A549 (cell line): ENCODE results near the gene PTPRN2.

Experiments
- CEBPB ChIP-seq, 2 experiments: fragments of >200 bp in 1 of 2; sonication (Bioruptor Twin) in 1 of 2; formaldehyde crosslinking in 1 of 2; IDR thresholded peaks; 2 replicates each; pipeline ENCODE4 v1.6.1; 2012 to 2016
- CHD2 ChIP-seq: fragments of 150-350 bp; IDR thresholded peaks from 2 replicates; pipeline ENCODE4 v1.6.1; 2014; ENCODE audit warnings: low read length; ENCODE audit not compliant: partially characterized antibody
- CTCF ChIP-seq: fragments of >200 bp; sonication (Bioruptor Twin); formaldehyde crosslinking; IDR thresholded peaks from 3 replicates; pipeline ENCODE4 v1.5.1; 2016
- ESRRA ChIP-seq: fragments of 150-350 bp; IDR thresholded peaks from 2 replicates; pipeline ENCODE4 v1.6.1; 2014; ENCODE audit warnings: mild to moderate bottlenecking, low read length, borderline replicate concordance
- FOSL2 ChIP-seq, 2 experiments: fragments of 450-650 bp in 1 of 2; fragments of >200 bp in 1 of 2; sonication (Bioruptor Twin) in 1 of 2; formaldehyde crosslinking; IDR thresholded peaks; 2 replicates each; pipeline versions ENCODE4 v1.5.0 to v1.6.1; 2016 to 2020; ENCODE audit warnings: mild to moderate bottlenecking in 1 of 2, moderate library complexity in 1 of 2
- HDAC2 ChIP-seq: fragments of 200-600 bp; sonication (generic); IDR thresholded peaks from 2 replicates; pipeline ENCODE4 v1.6.1; 2016
- JUN ChIP-seq, 2 experiments: fragments of >200 bp; sonication (Bioruptor Twin); formaldehyde crosslinking; IDR thresholded peaks; 2 replicates in 1 of 2; 3 replicates in 1 of 2; pipeline ENCODE4 v1.6.1; 2016 to 2017
- NFE2L2 ChIP-seq: fragments of 150-350 bp; conservative IDR thresholded peaks from 2 replicates; pipeline ENCODE4 v1.6.1; 2014; ENCODE audit warnings: low read length
- PBX3 ChIP-seq: IDR thresholded peaks from 2 replicates; pipeline ENCODE4 v1.6.1; 2012
- POLR2A ChIP-seq: IDR thresholded peaks from 2 replicates; pipeline ENCODE4 v1.6.1; 2012; ENCODE audit warnings: mild to moderate bottlenecking, low read length
- RFX5 ChIP-seq: fragments of 450-650 bp; IDR thresholded peaks from 2 replicates; pipeline ENCODE4 v1.7.1; 2014; ENCODE audit warnings: antibody characterized with exemption, mild to moderate bottlenecking, moderate library complexity
- SMC3 ChIP-seq: fragments of >200 bp; sonication (Bioruptor Twin); formaldehyde crosslinking; IDR thresholded peaks from 3 replicates; pipeline ENCODE4 v1.6.1; 2018; ENCODE audit warnings: inconsistent platforms
- TFCP2L1 ChIP-seq: fragments of 250-450 bp; sonication (Bioruptor Pico); IDR thresholded peaks from 2 replicates; pipeline ENCODE4 v1.5.0; 2021; ENCODE audit warnings: mild to moderate bottlenecking
- USF2 ChIP-seq: fragments of 450-650 bp; IDR thresholded peaks from 2 replicates; pipeline ENCODE4 v1.6.1; 2014; ENCODE audit warnings: antibody characterized with exemption

- TF ChIP-seq CTCF (no peak), TFCP2L1 (CRISPR knock-in tag) (no peak), POLR2A (0 out of 2 replicates have a peak, but pooled peaks have one; percentile 7), JUN (IDR thresholded peaks at IDR 0.05) (no peak), PBX3 (no peak), ESRRA (no peak), HDAC2 (no peak), CEBPB (IDR thresholded peaks at IDR 0.05) (no peak), SMC3 (no peak), FOSL2 (IDR thresholded peaks at IDR 0.05) (no peak), FOSL2 (CRISPR knock-in tag; IDR thresholded peaks at IDR 0.05) (no peak), NFE2L2 (no peak), USF2 (no peak), CHD2 (no peak), RFX5 (no peak)
Observed at GRCh38 chr7:158609313-158609974, 21.8 kb upstream of the PTPRN2 start.
